GM21825 (cell line): Measurements from ENCODE around the gene RANBP9.
A peak's percentile ranks its signal among the peaks of the same experiment; 100 is the strongest.

ENCODE experiments used
- ATAC-seq: cut with Tn5 transposase; IDR thresholded peaks from one replicate; pipeline ENCODE4 v1.9.1; 2021; ENCODE audit warnings: mild to moderate bottlenecking, moderate library complexity; ENCODE audit not compliant: unreplicated experiment

The RANBP9 gene

GRCh38 chr6:13711324-13711732 is 307 bp downstream of the RANBP9 start:
- ATAC-seq: peak; percentile 42

GRCh38 chr6:13710552-13711323 is 897 bp downstream of the RANBP9 start:
- ATAC-seq: peak; percentile 12

GRCh38 chr6:13709689-13710551 is 1.7 kb downstream of the RANBP9 start:
- no peak for ATAC-seq

- no peak for ATAC-seq
These were observed 2.9 kb downstream of the RANBP9 start for GRCh38 chr6:13708736-13709135.

- ATAC-seq: no peak
These were observed 8.1 kb downstream of the RANBP9 start for GRCh38 chr6:13703496-13703895.

GRCh38 chr6:13702809-13703302 is 8.8 kb downstream of the RANBP9 start:
- peak; percentile 58 for ATAC-seq

- no peak for ATAC-seq
These were observed 11.4 kb downstream of the RANBP9 start for GRCh38 chr6:13700232-13700631.

- no peak for ATAC-seq
These were observed 12.9 kb downstream of the RANBP9 start for GRCh38 chr6:13698715-13699114.

- ATAC-seq: no peak
These were observed 13.8 kb downstream of the RANBP9 start for GRCh38 chr6:13697857-13698256.

GRCh38 chr6:13696226-13696625 is 15.4 kb downstream of the RANBP9 start:
- ATAC-seq: no peak

- ATAC-seq: no peak
These were observed 16.4 kb downstream of the RANBP9 start for GRCh38 chr6:13695252-13695651.

- no peak for ATAC-seq
These were observed 17.1 kb downstream of the RANBP9 start for GRCh38 chr6:13694562-13694961.

- ATAC-seq: no peak
These were observed 22.0 kb downstream of the RANBP9 start for GRCh38 chr6:13689511-13690256.

- no peak for ATAC-seq
These were observed 22.9 kb downstream of the RANBP9 start for GRCh38 chr6:13688692-13689196.

GRCh38 chr6:13687917-13688351 is 23.7 kb downstream of the RANBP9 start:
- ATAC-seq: no peak

GRCh38 chr6:13684855-13685254 is 26.8 kb downstream of the RANBP9 start:
- no peak for ATAC-seq

GRCh38 chr6:13683038-13683437 is 28.6 kb downstream of the RANBP9 start:
- ATAC-seq: no peak

GRCh38 chr6:13682346-13682745 is 29.3 kb downstream of the RANBP9 start:
- ATAC-seq: no peak

GRCh38 chr6:13681305-13682061 is 30.2 kb downstream of the RANBP9 start:
- ATAC-seq: no peak

- ATAC-seq: no peak
These were observed 31.1 kb downstream of the RANBP9 start for GRCh38 chr6:13680448-13680968.
